H1 (cell line): ENCODE data around the gene TDRD9. TPM values are rescaled to one million over a fixed set of nuclear protein-coding genes. Genes with fewer than 3 reads are reported as not detected.

Experiments used
- CTCF ChIA-PET: fragments of 300-600 bp; sonication (Branson Sonifier 250); formaldehyde crosslinking; loops from one replicate; lab custom pipeline; 2021; ENCODE audit not compliant: partially characterized antibody; lab: Charles Lee
- POLR2A ChIA-PET: fragments of 300-600 bp; sonication (Branson Sonifier 250); formaldehyde crosslinking; loops from one replicate; lab custom pipeline; 2021; ENCODE audit warnings: inconsistent platforms; ENCODE audit not compliant: partially characterized antibody; lab: Charles Lee
- DNase-seq, 2 experiments: peaks; one replicate each; pipeline versions ENCODE4 v3.0.0 to v3.0.0-alpha.2; 2010 to 2022; ENCODE audit warnings: low spot score in 2 of 2, low read depth in 1 of 2, mixed read lengths in 1 of 2
- FAIRE-seq: peaks from 2 replicates; lab custom pipeline; 2011; peaks lifted over from hg19 to GRCh38; lab: Jason Lieb, UNC
- H2AFZ ChIP-seq: 2 replicates; pipeline ENCODE4 v1.8.1; 2012; ENCODE audit warnings: low read length, inconsistent platforms
- H2AK5ac ChIP-seq: 2 replicates; pipeline ENCODE4 v1.6.1; 2013; ENCODE audit warnings: low read depth, low read length
- H2BK120ac ChIP-seq: replicated peaks from 2 replicates; pipeline ENCODE3; 2013; ENCODE audit warnings: low read depth, low read length, inconsistent platforms
- H2BK12ac ChIP-seq: 2 replicates; pipeline ENCODE4 v1.6.1; 2013; ENCODE audit warnings: low read depth, low read length
- H2BK15ac ChIP-seq: 2 replicates; pipeline ENCODE4 v1.6.1; 2013; ENCODE audit warnings: low read length
- H2BK20ac ChIP-seq: 2 replicates; pipeline ENCODE4 v1.6.1; 2013; ENCODE audit warnings: low read length
- H2BK5ac ChIP-seq: 2 replicates; pipeline ENCODE4 v1.6.1; 2013; ENCODE audit warnings: low read depth, low read length
- H3K14ac ChIP-seq: 2 replicates; pipeline ENCODE4 v1.6.1; 2013; ENCODE audit warnings: inconsistent platforms; ENCODE audit not compliant: insufficient read length
- H3K18ac ChIP-seq: 2 replicates; pipeline ENCODE4 v1.6.1; 2013; ENCODE audit warnings: low read length; ENCODE audit errors: extremely low read depth
- H3K23ac ChIP-seq: 2 replicates; pipeline ENCODE4 v1.6.1; 2013; ENCODE audit warnings: inconsistent platforms; ENCODE audit not compliant: insufficient read length
- H3K23me2 ChIP-seq: 2 replicates; pipeline ENCODE4 v1.6.1; 2013; ENCODE audit warnings: low read depth, low read length
- H3K27ac ChIP-seq: 2 replicates; pipeline ENCODE4 v1.6.1; 2011; ENCODE audit warnings: low read depth, low read length, inconsistent platforms
- H3K27me3 ChIP-seq, 4 experiments: replicated peaks in 1 of 4; 1 replicate in 1 of 4; 2 replicates in 3 of 4; pipeline versions ENCODE4 v1.6.1 to v1.8.1; 2011 to 2013; ENCODE audit warnings: low read length in 3 of 4, mild to moderate bottlenecking in 3 of 4, inconsistent platforms in 2 of 4, mixed read lengths in 2 of 4, moderate library complexity in 1 of 4; ENCODE audit not compliant: control insufficient read depth in 3 of 4, insufficient read depth in 3 of 4; ENCODE audit errors: extremely low read depth in 1 of 4
- H3K36me3 ChIP-seq, 4 experiments: 2 replicates each; pipeline versions ENCODE4 v1.6.1 to v1.8.1; 2011 to 2013; ENCODE audit warnings: mild to moderate bottlenecking in 4 of 4, low read length in 3 of 4, moderate library complexity in 2 of 4, control low read depth in 1 of 4, inconsistent platforms in 1 of 4; ENCODE audit not compliant: insufficient read depth in 4 of 4, control insufficient read depth in 2 of 4
- H3K4ac ChIP-seq: replicated peaks from 2 replicates; pipeline ENCODE3; 2013; ENCODE audit warnings: low read length, low read depth, mixed read lengths, inconsistent platforms; ENCODE audit not compliant: insufficient read length
- H3K4me1 ChIP-seq, 4 experiments: replicated peaks in 1 of 4; 1 replicate in 1 of 4; 2 replicates in 3 of 4; pipeline versions ENCODE4 v1.6.1 to v1.8.1; 2011 to 2013; ENCODE audit warnings: low read length in 3 of 4, inconsistent platforms in 2 of 4, mixed read lengths in 1 of 4; ENCODE audit not compliant: insufficient read depth in 4 of 4, control insufficient read depth in 3 of 4
- H3K4me2 ChIP-seq, 2 experiments: 2 replicates each; pipeline versions ENCODE4 v1.6.1 to v1.8.1; 2011 to 2013; ENCODE audit warnings: low read depth in 2 of 2, low read length in 2 of 2, control low read depth in 1 of 2, inconsistent platforms in 1 of 2, mild to moderate bottlenecking in 1 of 2; ENCODE audit not compliant: insufficient read depth in 1 of 2
- H3K4me3 ChIP-seq, 4 experiments: fragments of 200-600, 300-600 bp in 1 of 4; sonication (generic), shearing (Covaris generic), sonication (Bioruptor Twin) in 1 of 4; 2 replicates each; pipeline versions ENCODE4 v1.5.1 to v1.8.1; 2011 to 2016; ENCODE audit warnings: low read length in 4 of 4, low read depth in 3 of 4, control low read depth in 2 of 4, inconsistent platforms in 2 of 4, mild to moderate bottlenecking in 2 of 4, mixed read lengths in 1 of 4, moderate library complexity in 1 of 4; ENCODE audit not compliant: insufficient read depth in 2 of 4; ENCODE audit errors: extremely low read depth in 1 of 4
- H3K56ac ChIP-seq: replicated peaks from 2 replicates; pipeline ENCODE3; 2013; ENCODE audit warnings: low read depth, mild to moderate bottlenecking, mixed read lengths, low read length, inconsistent platforms; ENCODE audit not compliant: insufficient read length
- H3K79me1 ChIP-seq: 2 replicates; pipeline ENCODE4 v1.6.1; 2013; ENCODE audit warnings: low read depth, low read length, control low read depth
- H3K79me2 ChIP-seq, 2 experiments: 2 replicates each; pipeline versions ENCODE4 v1.6.1 to v1.8.1; 2012 to 2013; ENCODE audit warnings: low read length in 2 of 2, mild to moderate bottlenecking in 2 of 2, inconsistent platforms in 1 of 2; ENCODE audit not compliant: insufficient read depth in 2 of 2, control insufficient read depth in 1 of 2
- H3K9ac ChIP-seq, 4 experiments: replicated peaks in 1 of 4; 1 replicate in 1 of 4; 2 replicates in 3 of 4; pipeline versions ENCODE4 v1.6.1 to v1.8.1; 2011 to 2013; ENCODE audit warnings: low read depth in 3 of 4, low read length in 3 of 4, control low read depth in 2 of 4, mild to moderate bottlenecking in 2 of 4, moderate library complexity in 2 of 4, inconsistent platforms in 1 of 4; ENCODE audit errors: extremely low read depth in 1 of 4
- H3K9me3 ChIP-seq, 2 experiments: 2 replicates each; pipeline versions ENCODE4 v1.6.1 to v1.8.1; 2012 to 2013; ENCODE audit warnings: mild to moderate bottlenecking in 2 of 2, moderate library complexity in 2 of 2, control low read depth in 1 of 2, inconsistent platforms in 1 of 2, low read depth in 1 of 2, low read length in 1 of 2, mixed read lengths in 1 of 2; ENCODE audit not compliant: insufficient read depth in 2 of 2
- H4K20me1 ChIP-seq, 2 experiments: replicated peaks in 1 of 2; 2 replicates each; pipeline versions ENCODE3 to v1.8.1; 2011 to 2013; ENCODE audit warnings: inconsistent platforms in 2 of 2, low read length in 2 of 2, mild to moderate bottlenecking in 1 of 2; ENCODE audit not compliant: insufficient read depth in 2 of 2, control insufficient read depth in 1 of 2
- H4K5ac ChIP-seq: 2 replicates; pipeline ENCODE4 v1.6.1; 2013; ENCODE audit warnings: low read length, low read depth, mixed read lengths, inconsistent platforms; ENCODE audit not compliant: insufficient read length
- H4K8ac ChIP-seq: 2 replicates; pipeline ENCODE4 v1.8.0; 2013; ENCODE audit warnings: mild to moderate bottlenecking, moderate library complexity, low read length, inconsistent platforms; ENCODE audit not compliant: insufficient read depth; ENCODE audit errors: extremely low read depth
- H4K91ac ChIP-seq: replicated peaks from 2 replicates; pipeline ENCODE3; 2013; ENCODE audit warnings: low read length, mixed read lengths, inconsistent platforms; ENCODE audit not compliant: insufficient read length
- ASH2L ChIP-seq: fragments of 200-600, 300-600 bp; sonication (generic); IDR thresholded peaks from one replicate; pipeline ENCODE4 v1.7.1; 2017; ENCODE audit warnings: low read length
- CHD2 ChIP-seq: IDR thresholded peaks from 2 replicates; pipeline ENCODE4 v1.6.1; 2012; ENCODE audit warnings: low read length, improper control_type of control experiment
- CTBP2 ChIP-seq: IDR thresholded peaks from 2 replicates; pipeline ENCODE4 v1.7.0; 2011; ENCODE audit warnings: borderline replicate concordance, mild to moderate bottlenecking, moderate library complexity, mixed read lengths, low read length; ENCODE audit not compliant: insufficient read depth, insufficient read length
- EP300 ChIP-seq, 2 experiments: IDR thresholded peaks; 1 replicate in 1 of 2; 2 replicates in 1 of 2; pipeline ENCODE4 v1.6.1; 2011 to 2012; ENCODE audit warnings: low read depth in 2 of 2, low read length in 2 of 2, mild to moderate bottlenecking in 2 of 2, borderline replicate concordance in 1 of 2, inconsistent platforms in 1 of 2, moderate library complexity in 1 of 2
- KDM1A ChIP-seq: fragments of 200-600, 300-600 bp; sonication (generic); IDR thresholded peaks from 2 replicates; pipeline ENCODE4 v1.7.1; 2016; ENCODE audit warnings: mild to moderate bottlenecking, low read length, borderline replicate concordance
- MAFK ChIP-seq: IDR thresholded peaks from 2 replicates; pipeline ENCODE4 v1.6.1; 2012; ENCODE audit warnings: low read depth, mild to moderate bottlenecking, improper control_type of control experiment, low read length
- PHF8 ChIP-seq: fragments of 200-600 bp; sonication (generic); conservative IDR thresholded peaks from 2 replicates; pipeline ENCODE4 v1.7.1; 2012; ENCODE audit warnings: low read depth, mild to moderate bottlenecking, inconsistent platforms, low read length, moderate library complexity
- USF2 ChIP-seq: IDR thresholded peaks from 2 replicates; pipeline ENCODE4 v1.6.1; 2011; ENCODE audit warnings: low read length, improper control_type of control experiment
- YY1 ChIP-seq: IDR thresholded peaks from 2 replicates; pipeline ENCODE4 v1.6.1; 2011; ENCODE audit warnings: low read depth, mild to moderate bottlenecking, low read length
- WGBS, 2 experiments: shearing (Covaris generic) in 1 of 2; methylation state at CpG; one replicate each; pipeline versions ENCODE4 v1.1.6 to v1.1.7; 2013 to 2015; ENCODE audit warnings: low lambda C conversion rate in 2 of 2, mixed read lengths in 2 of 2, inconsistent platforms in 1 of 2, low coverage in 1 of 2, missing lambda C conversion rate in 1 of 2; ENCODE audit not compliant: insufficient replicate concordance in 2 of 2, insufficient coverage in 1 of 2, insufficient read length in 1 of 2; ENCODE audit errors: extremely low coverage in 1 of 2, missing lambda C conversion rate in 1 of 2; 5-methylcytosine and 5-hydroxymethylcytosine counted together
- polyA plus RNA-seq, 7 experiments: library from polyadenylated mRNA; depleted of rRNA in 3 of 7; stranded (reverse) in 5 of 7; unstranded in 2 of 7; fragments of >200 nt in 5 of 7; fragments of 200-250 nt in 2 of 7; gene quantifications; 1 replicate in 5 of 7; 2 replicates in 1 of 7; 4 replicates in 1 of 7; pipeline versions ENCODE4 v1.2.1 to v1.2.3, GENCODE V29; 2011 to 2013; ENCODE audit warnings: missing spikeins in 2 of 7, mixed read lengths in 2 of 7
- total RNA-seq: library from RNA; stranded (reverse); fragmentation: NEBNext Ultra II Directional; extraction: Animal tissue kit (Norgen Biotek cat#: 25700); gene quantifications from 2 replicates; pipeline ENCODE4 v1.2.1, GENCODE V29; 2021

TDRD9 gene
- total and polyA plus RNA-seq, 2 of the 8 experiments (the other 6 are each of a cell fraction or from before 2014, with no cell fraction given), result not detected

DNA sequence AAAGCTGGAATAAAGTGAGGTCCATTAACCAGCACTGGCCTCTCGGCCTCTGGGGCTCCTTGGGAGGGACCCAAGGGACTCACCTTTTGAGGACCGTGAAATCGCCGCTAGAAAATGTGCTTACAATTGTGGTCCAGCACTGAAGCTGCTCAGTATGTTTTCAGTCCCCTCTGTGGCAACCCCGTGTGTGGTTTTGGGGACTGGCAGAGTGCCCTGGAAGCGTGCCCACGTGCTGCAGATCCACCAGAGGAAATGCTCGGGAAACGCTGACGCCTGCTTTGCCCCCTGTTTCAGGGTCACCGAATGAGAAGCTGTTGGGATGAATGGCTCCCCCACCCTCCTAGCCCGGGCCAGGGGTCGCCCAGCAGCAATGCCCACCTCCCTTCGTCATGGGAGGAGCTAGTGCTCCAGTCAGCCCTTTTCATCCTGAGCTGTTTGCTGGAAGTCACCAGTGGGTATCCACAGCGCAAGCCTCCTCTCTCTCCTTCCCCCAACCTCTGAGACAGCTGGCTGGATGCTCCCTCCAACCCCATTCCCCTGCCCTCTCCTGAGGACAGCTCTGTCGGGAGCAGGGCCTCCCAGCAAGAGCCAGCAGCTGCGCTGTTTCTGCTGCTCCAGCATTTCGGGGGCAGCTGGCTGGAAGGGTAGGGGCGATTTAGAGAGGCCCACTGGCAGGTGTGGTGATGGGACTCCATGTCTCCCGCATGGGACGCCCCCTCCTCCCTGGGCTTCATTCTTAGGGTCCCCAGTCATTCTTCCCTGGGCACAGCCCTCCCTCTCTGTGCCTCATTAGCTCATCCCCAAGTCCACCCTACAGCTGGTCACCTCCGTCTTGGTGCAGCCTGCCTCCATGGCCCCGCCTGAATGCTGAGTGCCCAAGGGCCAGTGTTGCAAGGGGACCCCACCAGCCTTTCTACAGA, 47.6 kb upstream of the TDRD9 start:
- no peak overlapping the region for H4K91ac ChIP-seq
- no peak overlapping the region for H2AK5ac ChIP-seq
- no peaks in the 10 kb centered on the region for H3K9me3 ChIP-seq
- H4K5ac ChIP-seq, result no peak overlapping the region
- peak overlapping the region; percentile 52; the same call in 1 of the 2 replicates for H2BK5ac ChIP-seq
- H2BK120ac ChIP-seq, result no peak overlapping the region
- WGBS, 2 experiments, result 83% methylated on average over 23 of the region's 23 CpGs; no CpG with 5 or more reads in 1 of the 2 experiments
- peaks cover 11 to 18% (median 12%) of the 10 kb centered on the region in 4 experiments for H3K4me1 ChIP-seq
- CTCF ChIA-PET, result interaction anchor here (0.6 to 3.3 kb wide), 16 partner anchors 11 to 197 kb away, joined by 3 to 16 read pairs (median 4); no protein-coding TSS in a partner anchor
- no peak for DNase-seq
- H3K4me2 ChIP-seq, result peak overlapping the region; percentile 5 to 50; a peak in 2 of 4 replicates
- H3K23ac ChIP-seq, result no peak overlapping the region
- H2BK20ac ChIP-seq, result no peak overlapping the region
- no peaks in the 10 kb centered on the region for H3K79me2 ChIP-seq
- H4K20me1 ChIP-seq, result no peaks in the 10 kb centered on the region
- no peak overlapping the region for H3K14ac ChIP-seq
- no peak overlapping the region; a peak in 2 of 7 replicates for H3K9ac ChIP-seq
- 0 out of 2 replicates have a peak overlapping the region, but pooled peaks have one; percentile 65 for H4K8ac ChIP-seq
- H3K36me3 ChIP-seq, result no peaks in the 10 kb centered on the region
- no peak overlapping the region for H3K18ac ChIP-seq
- H2BK12ac ChIP-seq, result 0 out of 2 replicates have a peak overlapping the region, but pooled peaks have one; percentile 63
- H3K79me1 ChIP-seq, result no peaks in the 10 kb centered on the region
- no peak overlapping the region for H2AFZ ChIP-seq
- no peak for FAIRE-seq
- no peak overlapping the region for H3K4ac ChIP-seq
- H3K27ac ChIP-seq, result no peak overlapping the region
- H3K4me3 ChIP-seq, result no peak overlapping the region
- H3K23me2 ChIP-seq, result peaks cover 1% of the 10 kb centered on the region; the same call in 1 of the 2 replicates
- peak overlapping the region; percentile 92; the same call in 1 of the 2 replicates for H2BK15ac ChIP-seq
- no peak overlapping the region for H3K56ac ChIP-seq
- H3K27me3 ChIP-seq, result no peaks in the 10 kb centered on the region
- POLR2A ChIA-PET, result interaction anchor here (1.1 to 2.1 kb wide), 4 partner anchors 8 to 41 kb away, joined by 3 to 6 read pairs (median 4); a partner anchor contains a TSS
- TF ChIP-seq YY1, result no peak
- no peak for TF ChIP-seq EP300 (IDR thresholded peaks at IDR 0.05; ENCODE audit: borderline replicate concordance in 1 of 2, low read depth in 2 of 2, low read length in 2 of 2)
- TF ChIP-seq KDM1A, result no peak
- no peak for TF ChIP-seq PHF8
- no peak for TF ChIP-seq CHD2
- TF ChIP-seq ASH2L, result no peak
- TF ChIP-seq USF2, result no peak
- TF ChIP-seq CTBP2, result no peak
- TF ChIP-seq MAFK, result no peak
